HEK293T (cell line): ENCODE measurements around the gene FOXP4.

Experiments used
- CTCF ChIA-PET: fragments of 350-600 bp; formaldehyde crosslinking; extraction: SDS; loops from one replicate; lab custom pipeline; 2021; ENCODE audit warnings: antibody characterized with exemption, inconsistent platforms; lab: Yijun Ruan, JAX
- POLR2A ChIA-PET: fragments of 350-600 bp; formaldehyde crosslinking; extraction: SDS; loops from one replicate; lab custom pipeline; 2020; ENCODE audit warnings: antibody characterized with exemption, inconsistent platforms; lab: Yijun Ruan, JAX
- DNase-seq: peaks from one replicate; pipeline ENCODE4 v3.0.0; 2012; ENCODE audit warnings: mixed read lengths; ENCODE audit errors: extremely low spot score
- ARNT ChIP-seq: fragments of 450-650 bp; IDR thresholded peaks from 2 replicates; pipeline ENCODE4 v1.6.1; 2017; ENCODE audit warnings: mild to moderate bottlenecking
- BHLHE40 ChIP-seq: fragments of 450-650 bp; IDR thresholded peaks from 2 replicates; pipeline ENCODE4 v1.6.1; 2016; ENCODE audit warnings: mild to moderate bottlenecking, moderate library complexity, borderline replicate concordance
- ELF4 ChIP-seq: fragments of 450-650 bp; IDR thresholded peaks from 2 replicates; pipeline ENCODE4 v1.6.1; 2017; ENCODE audit warnings: antibody characterized with exemption
- FOXA1 ChIP-seq: fragments of 450-650 bp; IDR thresholded peaks from 2 replicates; pipeline ENCODE4 v1.6.1; 2016; ENCODE audit warnings: mild to moderate bottlenecking
- FOXM1 ChIP-seq: fragments of 450-650 bp; IDR thresholded peaks from 2 replicates; pipeline ENCODE4 v1.6.1; 2017; ENCODE audit warnings: mild to moderate bottlenecking, borderline replicate concordance
- HDGF ChIP-seq: fragments of 450-650 bp; IDR thresholded peaks from 2 replicates; pipeline ENCODE4 v1.6.1; 2017; ENCODE audit warnings: antibody characterized with exemption, borderline replicate concordance
- L3MBTL2 ChIP-seq: fragments of 450-650 bp; conservative IDR thresholded peaks from 2 replicates; pipeline ENCODE4 v1.6.1; 2016; ENCODE audit warnings: mild to moderate bottlenecking
- SP1 ChIP-seq: fragments of 450-650 bp; IDR thresholded peaks from 2 replicates; pipeline ENCODE4 v1.6.1; 2017
- SUZ12 ChIP-seq: fragments of 450-650 bp; IDR thresholded peaks from 2 replicates; pipeline ENCODE4 v1.6.1; 2016; ENCODE audit warnings: mild to moderate bottlenecking
- TARDBP ChIP-seq: fragments of 450-650 bp; IDR thresholded peaks from 2 replicates; pipeline ENCODE4 v1.6.1; 2016
- ZNF384 ChIP-seq: fragments of 450-650 bp; IDR thresholded peaks from 2 replicates; pipeline ENCODE4 v1.6.1; 2016
- TF ChIP-seq, protein P1 (sequence below): fragments of 450-650 bp; IDR thresholded peaks from 2 replicates; pipeline ENCODE4 v1.6.1; 2016

FOXP4 gene

DNA sequence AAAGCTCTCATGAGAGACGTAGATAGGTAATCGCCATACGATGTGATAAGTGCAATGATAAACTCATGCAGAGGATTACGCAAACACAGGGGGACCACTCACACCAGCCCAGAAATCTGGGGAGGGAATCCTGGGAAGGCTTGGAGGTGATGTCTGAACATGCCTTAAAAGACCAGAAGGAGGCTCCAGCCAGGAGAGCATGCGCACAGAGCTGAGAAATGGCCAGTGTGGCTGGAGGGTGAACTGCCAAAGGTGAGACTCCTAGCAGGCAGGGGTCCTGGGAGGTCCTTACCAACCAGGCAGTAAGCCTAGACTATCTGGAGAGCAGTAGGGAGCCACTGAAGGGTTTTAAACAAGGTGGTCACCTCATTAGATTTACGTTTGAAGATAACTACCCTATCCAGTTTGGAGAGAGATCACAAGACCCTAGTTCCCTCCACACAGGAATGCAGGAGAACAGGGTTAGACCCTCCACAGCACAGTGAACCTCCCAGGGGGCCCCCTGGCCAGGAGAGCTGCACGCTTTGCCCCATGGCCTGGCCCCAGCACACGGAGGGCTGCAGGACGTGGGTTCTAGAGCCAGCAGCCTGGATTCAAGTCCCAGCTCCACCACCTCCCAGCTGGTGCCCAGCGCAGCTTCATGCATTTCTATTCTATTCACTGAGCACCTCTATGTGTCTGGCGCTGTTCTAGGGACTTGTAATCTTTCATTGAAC is 105.2 kb downstream of the FOXP4 start:
- TF ChIP-seq ARNT (no peak), SUZ12 (no peak), HDGF (no peak), BHLHE40 (no peak), L3MBTL2 (no peak), TARDBP (no peak), FOXA1 (no peak), SP1 (no peak), ZNF384 (no peak), ELF4 (no peak), FOXM1 (no peak)
- TF ChIP-seq, protein P1, sequence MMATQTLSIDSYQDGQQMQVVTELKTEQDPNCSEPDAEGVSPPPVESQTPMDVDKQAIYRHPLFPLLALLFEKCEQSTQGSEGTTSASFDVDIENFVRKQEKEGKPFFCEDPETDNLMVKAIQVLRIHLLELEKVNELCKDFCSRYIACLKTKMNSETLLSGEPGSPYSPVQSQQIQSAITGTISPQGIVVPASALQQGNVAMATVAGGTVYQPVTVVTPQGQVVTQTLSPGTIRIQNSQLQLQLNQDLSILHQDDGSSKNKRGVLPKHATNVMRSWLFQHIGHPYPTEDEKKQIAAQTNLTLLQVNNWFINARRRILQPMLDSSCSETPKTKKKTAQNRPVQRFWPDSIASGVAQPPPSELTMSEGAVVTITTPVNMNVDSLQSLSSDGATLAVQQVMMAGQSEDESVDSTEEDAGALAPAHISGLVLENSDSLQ: no peak
- DNase-seq: no peak
- ChIA-PET POLR2A (no interaction called here), CTCF (interaction anchor here (1.1 to 1.2 kb wide), 2 partner anchors 9 to 30 kb away, joined by 3 read pairs; no protein-coding TSS in a partner anchor)
